Subcutaneous adipose tissue (tissue), 4 donors: ENCODE data around the gene CNNM4. TPM values are rescaled to one million over a fixed set of nuclear protein-coding genes. Genes with fewer than 3 reads are reported as not detected.

Experiments used
- CTCF ChIP-seq: fragments of 450-650 bp; IDR thresholded peaks from one replicate; pipeline ENCODE4 v1.5.1; 2016; ENCODE audit warnings: low read depth, mild to moderate bottlenecking, control low read depth, antibody characterized with exemption, moderate library complexity
- total RNA-seq, 4 donors: library from RNA; depleted of rRNA; stranded (reverse); fragments of >200 nt; gene quantifications; one replicate each; pipeline ENCODE4 v1.1.0, GENCODE V29; 2016

Gene CNNM4
- total RNA-seq, 4 donors from 2014 or later = 2.0 to 3.7 (median 2.7) TPM

DNA sequence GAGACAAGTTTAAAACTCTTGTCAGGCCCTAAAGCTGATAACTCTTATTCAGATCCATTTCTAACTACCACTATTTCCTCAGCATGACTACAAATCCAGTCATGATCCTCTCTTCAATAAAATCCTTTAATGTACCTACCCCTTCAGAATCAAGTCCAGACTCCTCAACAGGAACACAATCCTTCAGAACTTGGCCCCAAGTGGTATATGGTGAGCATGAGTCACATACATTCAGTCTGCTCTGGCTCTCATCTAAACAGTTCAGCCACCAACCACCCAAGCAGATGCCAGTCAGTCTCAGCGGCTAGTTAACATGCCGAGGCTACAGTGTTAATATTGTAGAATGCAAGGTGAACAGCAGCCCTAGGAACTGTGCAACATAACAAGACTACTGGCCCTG is 30.5 kb upstream of the CNNM4 start:
- no peak for TF ChIP-seq CTCF

GRCh38 chr2:96733931-96734330 is 26.8 kb upstream of the CNNM4 start:
- TF ChIP-seq CTCF = no peak

- no peak for TF ChIP-seq CTCF
Measured at GRCh38 chr2:96734880-96735583, 25.7 kb upstream of the CNNM4 start.

- TF ChIP-seq CTCF = no peak
Measured at GRCh38 chr2:96737251-96737650, 23.5 kb upstream of the CNNM4 start.

DNA sequence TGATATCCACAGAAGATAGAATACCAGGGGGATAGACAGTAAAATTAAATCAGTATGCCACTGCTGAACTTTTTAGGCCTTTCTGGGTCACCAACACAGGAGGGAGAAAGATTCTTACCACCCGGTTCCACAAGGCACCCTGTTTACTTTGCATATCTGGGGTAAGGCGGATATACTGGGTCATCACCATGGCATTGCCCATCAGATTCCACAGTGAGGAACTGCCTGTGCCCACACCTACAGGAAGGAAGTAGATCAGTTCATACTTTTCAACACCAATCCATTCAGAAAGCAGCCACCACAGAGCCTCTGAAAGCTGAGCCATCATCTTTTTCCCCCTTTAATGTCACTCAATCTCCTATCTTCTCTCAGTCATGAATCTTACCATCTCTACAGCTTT is 22.9 kb upstream of the CNNM4 start:
- no peak for TF ChIP-seq CTCF

DNA sequence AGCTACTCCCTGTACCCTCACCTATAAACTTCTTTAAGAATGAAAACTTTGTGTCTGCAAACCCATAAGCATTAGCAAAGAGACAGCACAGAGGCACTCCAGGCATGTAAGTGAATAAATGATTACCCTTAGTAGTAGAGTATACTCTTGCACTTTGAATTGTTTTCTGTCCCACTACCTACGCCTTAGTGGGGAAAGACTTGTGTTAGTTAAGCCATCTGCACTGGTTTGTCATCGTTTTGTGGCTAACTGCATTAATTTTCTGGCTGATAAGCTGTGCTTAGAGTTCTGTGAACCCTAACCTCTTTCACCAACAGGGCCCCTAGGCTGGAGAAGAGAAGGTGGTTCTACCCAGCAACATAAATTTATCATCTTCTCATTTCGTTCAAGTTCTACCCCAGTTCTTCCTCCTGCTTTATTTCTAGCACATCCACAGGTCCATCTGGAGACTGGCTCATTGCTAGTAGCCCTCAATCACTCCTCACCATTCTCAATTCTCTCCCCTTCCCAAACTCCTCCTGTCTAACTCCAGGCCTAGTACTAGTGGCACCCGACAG is 21.5 kb upstream of the CNNM4 start:
- no peak for TF ChIP-seq CTCF

DNA sequence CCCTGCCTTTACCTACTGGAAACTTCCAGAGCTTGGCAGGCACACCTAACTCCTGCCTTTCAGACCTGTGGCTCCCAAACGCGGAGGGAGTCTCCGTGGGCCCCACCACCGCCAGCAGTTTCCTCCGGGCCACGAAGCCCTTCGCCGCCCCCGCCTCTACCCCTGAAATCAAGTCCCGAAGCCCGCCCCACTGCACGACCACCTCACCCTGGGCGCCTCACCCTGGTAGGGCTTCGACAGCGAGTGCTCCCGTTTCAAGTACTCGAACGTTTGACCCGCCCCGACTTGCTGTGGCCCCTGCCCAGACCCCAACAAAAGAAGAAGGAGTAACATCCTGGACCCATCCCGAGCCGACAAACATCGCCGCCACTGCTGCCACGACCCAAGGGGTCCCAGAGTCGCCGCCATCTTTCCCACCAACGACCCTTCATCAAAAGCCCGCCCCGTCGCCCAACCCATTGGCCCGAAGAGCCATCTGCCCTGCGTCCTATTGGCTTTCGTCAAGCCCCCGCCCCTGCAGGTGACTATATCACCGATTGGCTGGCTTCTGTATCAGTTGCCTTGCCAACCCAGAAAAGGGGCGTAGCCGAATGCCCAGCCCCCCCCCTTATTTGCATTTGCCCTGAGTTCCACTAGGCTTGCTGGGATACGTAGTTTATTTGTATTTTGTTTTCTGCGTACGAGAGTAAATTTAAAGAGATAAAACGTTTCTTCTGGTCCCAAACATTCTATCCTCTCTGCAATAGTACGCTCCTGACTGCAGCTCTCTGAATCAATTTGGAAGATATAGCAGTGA is 20.9 kb upstream of the CNNM4 start, which contains the start of gene LMAN2L:
LMAN2L (minus strand) TSS at position 432 of the 796 bp plus-strand sequence; CDS start at position 408, 24 bp downstream.
- TF ChIP-seq CTCF = no peak
